OCI-LY7 (cell line): Measurements from ENCODE around the gene FITM1.

Experiments
- CTCF ChIP-seq: fragments of 200-600 bp; sonication (generic); conservative IDR thresholded peaks from 2 replicates; pipeline ENCODE4 v1.5.1; 2014; ENCODE audit warnings: mild to moderate bottlenecking, antibody characterized with exemption, low read length, moderate library complexity, mixed read lengths
- EZH2phosphoT487 ChIP-seq: fragments of 200-600 bp; sonication (generic); IDR thresholded peaks from 2 replicates; pipeline ENCODE4 v1.6.1; 2018; ENCODE audit warnings: low read depth, borderline replicate concordance, mild to moderate bottlenecking, mixed run types, antibody characterized with exemption, low read length, moderate library complexity, mixed read lengths

GRCh38 chr14:24098229-24098926 lies 32.1 kb upstream of the FITM1 start:
- no peak for TF ChIP-seq CTCF
- TF ChIP-seq EZH2phosphoT487 = no peak
